Trophoblast cell (in vitro differentiated cells and primary cell): ENCODE results near the gene OR5H15.

ENCODE experiments used
- DNase-seq, 2 donors: peaks; one replicate each; pipeline ENCODE4 v3.0.0-alpha.2; 2016
- H2AFZ ChIP-seq: 2 replicates; pipeline ENCODE4 v1.6.1; 2013; ENCODE audit warnings: low read length, moderate library complexity, mild to moderate bottlenecking; ENCODE audit not compliant: insufficient read depth, poor library complexity
- H2AK5ac ChIP-seq: 2 replicates; pipeline ENCODE4 v1.6.1; 2013; ENCODE audit warnings: mild to moderate bottlenecking, low read length
- H2BK120ac ChIP-seq: 2 replicates; pipeline ENCODE4 v1.6.1; 2013; ENCODE audit warnings: low read length, mild to moderate bottlenecking, moderate library complexity; ENCODE audit not compliant: insufficient read depth, poor library complexity
- H2BK12ac ChIP-seq: 2 replicates; pipeline ENCODE4 v1.6.1; 2013; ENCODE audit warnings: mild to moderate bottlenecking, low read length, moderate library complexity
- H2BK5ac ChIP-seq: 2 replicates; pipeline ENCODE4 v1.6.1; 2013; ENCODE audit warnings: low read length, low read depth, moderate library complexity, mild to moderate bottlenecking; ENCODE audit not compliant: poor library complexity
- H3K14ac ChIP-seq: 2 replicates; pipeline ENCODE4 v1.6.1; 2013; ENCODE audit warnings: mild to moderate bottlenecking, low read length
- H3K18ac ChIP-seq: 2 replicates; pipeline ENCODE4 v1.6.1; 2013; ENCODE audit warnings: mild to moderate bottlenecking, low read length
- H3K23ac ChIP-seq: 2 replicates; pipeline ENCODE4 v1.6.1; 2013; ENCODE audit warnings: low read length
- H3K27ac ChIP-seq: 2 replicates; pipeline ENCODE4 v1.5.1; 2013; ENCODE audit warnings: low read depth, mild to moderate bottlenecking, inconsistent platforms, low read length, moderate library complexity
- H3K27me3 ChIP-seq: 2 replicates; pipeline ENCODE4 v1.6.1; 2013; ENCODE audit warnings: inconsistent platforms, mild to moderate bottlenecking, low read length, moderate library complexity; ENCODE audit not compliant: insufficient read depth
- H3K36me3 ChIP-seq, 2 experiments: 1 replicate in 1 of 2; 2 replicates in 1 of 2; pipeline ENCODE4 v1.6.1; 2013; ENCODE audit warnings: low read length in 2 of 2, mild to moderate bottlenecking in 2 of 2, moderate library complexity in 1 of 2; ENCODE audit not compliant: insufficient read depth in 2 of 2, control insufficient read depth in 1 of 2
- H3K4ac ChIP-seq: 2 replicates; pipeline ENCODE4 v1.6.1; 2013; ENCODE audit warnings: low read depth, mild to moderate bottlenecking, low read length, moderate library complexity
- H3K4me1 ChIP-seq, 2 experiments: 1 replicate in 1 of 2; 2 replicates in 1 of 2; pipeline ENCODE4 v1.6.1; 2013; ENCODE audit warnings: low read length in 2 of 2, mild to moderate bottlenecking in 2 of 2, moderate library complexity in 1 of 2; ENCODE audit not compliant: insufficient read depth in 2 of 2, control insufficient read depth in 1 of 2
- H3K4me2 ChIP-seq: 2 replicates; pipeline ENCODE4 v1.6.1; 2013; ENCODE audit warnings: inconsistent platforms, mild to moderate bottlenecking, low read length, moderate library complexity
- H3K4me3 ChIP-seq: 2 replicates; pipeline ENCODE4 v1.5.1; 2013; ENCODE audit warnings: mild to moderate bottlenecking, low read depth, low read length, inconsistent platforms
- H3K79me1 ChIP-seq: one replicate; pipeline ENCODE4 v1.6.1; 2013; ENCODE audit warnings: low read length
- H3K79me2 ChIP-seq: 2 replicates; pipeline ENCODE4 v1.6.1; 2013; ENCODE audit warnings: low read length, mild to moderate bottlenecking; ENCODE audit not compliant: control insufficient read depth, insufficient read depth, poor library complexity
- H3K9ac ChIP-seq: 2 replicates; pipeline ENCODE4 v1.6.1; 2013; ENCODE audit warnings: mild to moderate bottlenecking, low read length
- H3K9me3 ChIP-seq: 2 replicates; pipeline ENCODE4 v1.6.1; 2013; ENCODE audit warnings: low read depth, mild to moderate bottlenecking, control low read depth, inconsistent platforms, low read length; ENCODE audit not compliant: insufficient read depth
- H4K12ac ChIP-seq: 2 replicates; pipeline ENCODE4 v1.6.1; 2013; ENCODE audit warnings: low read depth, mild to moderate bottlenecking, low read length, moderate library complexity
- H4K8ac ChIP-seq: 2 replicates; pipeline ENCODE4 v1.6.1; 2013; ENCODE audit warnings: low read depth, mild to moderate bottlenecking, low read length, moderate library complexity
- H4K91ac ChIP-seq: one replicate; pipeline ENCODE4 v1.6.1; 2013; ENCODE audit warnings: low read depth, mild to moderate bottlenecking, low read length, moderate library complexity
- WGBS: extraction: QIAGEN DNeasy Blood & Tissue Kit; methylation state at CpG from one replicate; pipeline ENCODE4 v1.1.7; 2013; ENCODE audit warnings: missing lambda C conversion rate; ENCODE audit not compliant: insufficient read length, insufficient coverage; ENCODE audit errors: extremely low coverage; 5-methylcytosine and 5-hydroxymethylcytosine counted together

Gene OR5H15

GRCh38 chr3:98151241-98151640 lies 15.3 kb upstream of the OR5H15 start:
- H3K9me3 ChIP-seq: no peaks in the 10 kb centered on the region
- no peak overlapping the region for H3K4ac ChIP-seq
- no peak overlapping the region for H4K91ac ChIP-seq
- H3K27me3 ChIP-seq: no peaks in the 10 kb centered on the region
- H3K4me1 ChIP-seq: peaks cover 0 to 2% of the 10 kb centered on the region in 2 experiments
- no peak overlapping the region for H3K27ac ChIP-seq
- H3K14ac ChIP-seq: no peak overlapping the region
- H3K36me3 ChIP-seq: no peaks in the 10 kb centered on the region
- H3K79me2 ChIP-seq: no peaks in the 10 kb centered on the region
- H3K79me1 ChIP-seq: no peaks in the 10 kb centered on the region
- H2BK5ac ChIP-seq: no peak overlapping the region
- no peak overlapping the region for H2BK12ac ChIP-seq
- no peak overlapping the region for H3K4me2 ChIP-seq
- no peak overlapping the region for H3K18ac ChIP-seq
- H4K12ac ChIP-seq: no peak overlapping the region
- H2BK120ac ChIP-seq: no peak overlapping the region
- peak; percentile 73 to 96 for DNase-seq
- no CpG with 5 or more reads among the region's 5 CpGs for WGBS
- no peak overlapping the region for H3K4me3 ChIP-seq
- no peak overlapping the region for H2AFZ ChIP-seq
- no peak overlapping the region for H3K9ac ChIP-seq
- no peak overlapping the region for H4K8ac ChIP-seq
- no peak overlapping the region for H2AK5ac ChIP-seq
- H3K23ac ChIP-seq: no peak overlapping the region

- Histone ChIP-seq H3K27ac (no peak overlapping the region), H3K9me3 (no peaks in the 10 kb centered on the region), H2BK12ac (no peak overlapping the region), H2AFZ (no peak overlapping the region), H3K4me3 (no peak overlapping the region), H4K8ac (no peak overlapping the region), H3K4ac (no peak overlapping the region), H3K36me3 (no peaks in the 10 kb centered on the region), H4K91ac (no peak overlapping the region), H3K4me2 (no peak overlapping the region), H3K23ac (no peak overlapping the region), H2BK5ac (no peak overlapping the region), H3K79me2 (no peaks in the 10 kb centered on the region), H2AK5ac (no peak overlapping the region), H3K9ac (no peak overlapping the region), H3K14ac (no peak overlapping the region), H3K79me1 (no peaks in the 10 kb centered on the region), H4K12ac (no peak overlapping the region), H3K4me1 (no peaks in the 10 kb centered on the region), H3K27me3 (no peaks in the 10 kb centered on the region), H2BK120ac (no peak overlapping the region), H3K18ac (no peak overlapping the region)
- WGBS: no CpG with 5 or more reads among the region's 1 CpG
- no peak for DNase-seq
These were observed 4.6 kb downstream of the OR5H15 start for GRCh38 chr3:98171071-98171470.

- Histone ChIP-seq H2BK12ac (no peak overlapping the region), H3K79me1 (no peaks in the 10 kb centered on the region), H4K12ac (no peak overlapping the region), H2BK5ac (no peak overlapping the region), H3K18ac (no peak overlapping the region), H4K8ac (no peak overlapping the region), H2AK5ac (no peak overlapping the region), H3K23ac (no peak overlapping the region), H3K27me3 (no peaks in the 10 kb centered on the region), H3K9me3 (no peaks in the 10 kb centered on the region), H3K79me2 (no peaks in the 10 kb centered on the region), H3K4me1 (no peaks in the 10 kb centered on the region), H2BK120ac (no peak overlapping the region), H3K9ac (no peak overlapping the region), H3K27ac (no peak overlapping the region), H3K36me3 (no peaks in the 10 kb centered on the region), H4K91ac (no peak overlapping the region), H3K4me2 (no peak overlapping the region), H3K4me3 (no peak overlapping the region), H2AFZ (no peak overlapping the region), H3K14ac (no peak overlapping the region), H3K4ac (no peak overlapping the region)
- WGBS: no CpG with 5 or more reads among the region's 7 CpGs
- DNase-seq: no peak
These were observed 6.1 kb downstream of the OR5H15 start for GRCh38 chr3:98172621-98173020.

GRCh38 chr3:98180319-98180890 lies 13.9 kb downstream of the OR5H15 start:
- DNase-seq: no peak
- Histone ChIP-seq H3K36me3 (no peaks in the 10 kb centered on the region), H4K91ac (no peak overlapping the region), H3K79me2 (no peaks in the 10 kb centered on the region), H2AK5ac (no peak overlapping the region), H3K9ac (no peak overlapping the region), H2AFZ (no peak overlapping the region), H2BK5ac (no peak overlapping the region), H3K4me3 (no peak overlapping the region), H3K4me1 (no peaks in the 10 kb centered on the region), H4K8ac (no peak overlapping the region), H3K27me3 (no peaks in the 10 kb centered on the region), H3K14ac (no peak overlapping the region), H3K9me3 (no peaks in the 10 kb centered on the region), H3K18ac (no peak overlapping the region), H3K4ac (no peak overlapping the region), H3K79me1 (no peaks in the 10 kb centered on the region), H3K4me2 (no peak overlapping the region), H4K12ac (no peak overlapping the region), H3K27ac (no peak overlapping the region), H2BK12ac (no peak overlapping the region), H3K23ac (no peak overlapping the region), H2BK120ac (no peak overlapping the region)
- WGBS: no CpG with 5 or more reads among the region's 3 CpGs
